ENCODE measurements around the gene ATG2A. TPM values are rescaled to one million over a fixed set of nuclear protein-coding genes. Genes with fewer than 3 reads are reported as not detected.

Gene ATG2A
- total and polyA plus RNA-seq, 2 of the 8 experiments (the other 6 are each of a cell fraction or from before 2014, with no cell fraction given), result 12.1 to 22.1 TPM

DNA sequence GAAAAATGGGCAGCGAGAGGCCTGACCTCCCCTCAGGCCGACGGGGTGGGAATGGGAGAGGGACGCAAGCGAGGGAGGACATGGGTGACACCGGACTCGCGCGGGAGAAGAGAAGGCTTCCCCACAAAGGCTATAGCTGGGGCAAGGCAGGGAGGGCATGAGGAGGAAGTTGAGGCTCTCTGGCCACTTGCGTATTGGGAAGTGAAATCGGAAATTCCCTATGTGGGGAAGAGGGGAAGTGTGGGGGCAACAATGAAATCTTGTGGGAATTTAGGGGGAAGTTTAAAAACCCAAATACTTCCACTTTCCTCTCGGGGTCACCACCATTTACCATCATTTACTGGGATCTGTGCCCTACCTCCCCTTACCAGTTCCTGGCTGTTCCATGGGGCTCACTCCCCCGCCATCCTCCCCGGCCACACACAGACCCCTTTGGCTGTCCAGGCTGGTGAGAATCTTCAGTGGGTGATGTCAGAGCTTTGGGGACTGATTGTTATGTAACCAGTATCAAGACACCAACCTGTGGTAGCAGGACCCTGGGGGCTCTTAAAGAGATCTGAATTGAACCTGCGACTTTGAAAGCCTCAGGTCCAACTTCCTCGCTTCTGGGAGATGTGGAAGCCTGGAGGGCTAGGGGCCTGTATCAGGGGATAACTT is 37.6 kb downstream of the ATG2A start:
- H2BK120ac ChIP-seq (replicated peaks; ENCODE audit: low read depth, low read length), result no peak overlapping the region
- no peak for DNase-seq (ENCODE audit: low read depth in 1 of 2, low spot score in 2 of 2)
- H2BK12ac ChIP-seq (ENCODE audit: low read depth, low read length), result peak overlapping the region; percentile 60; the same call in 1 of the 2 replicates
- TF ChIP-seq POU5F1 (IDR thresholded peaks at IDR 0.05; ENCODE audit: low read depth, low read length) (no peak), SAP30 (IDR thresholded peaks at IDR 0.05; ENCODE audit: insufficient read depth, insufficient replicate concordance, low read length) (peak; percentile 4)
- H2BK15ac ChIP-seq (ENCODE audit: low read length), result no peak overlapping the region
- peak overlapping the region; percentile 29 for H3K4ac ChIP-seq (replicated peaks; ENCODE audit: insufficient read length, low read depth, low read length)
- H4K20me1 ChIP-seq (replicated peaks in 1 of 2; ENCODE audit: control insufficient read depth in 1 of 2, insufficient read depth in 2 of 2, low read length in 2 of 2), result no peaks in the 10 kb centered on the region
- 25% methylated on average over 16 of the region's 16 CpGs; no CpG with 5 or more reads in 1 of the 2 experiments for WGBS, 2 experiments (ENCODE audit: extremely low coverage in 1 of 2, insufficient coverage in 1 of 2, insufficient read length in 1 of 2, insufficient replicate concordance in 2 of 2, low coverage in 1 of 2, low lambda C conversion rate in 2 of 2, missing lambda C conversion rate in 1 of 2)
- peak overlapping the region; percentile 83; the same call in 1 of the 2 replicates for H2BK5ac ChIP-seq (ENCODE audit: low read depth, low read length)
- no peak overlapping the region for H4K5ac ChIP-seq (ENCODE audit: insufficient read length, low read depth, low read length)
- no peaks in the 10 kb centered on the region for H3K79me1 ChIP-seq (ENCODE audit: low read depth, low read length)
- peaks cover 0 to 6% (median 2%) of the 10 kb centered on the region in 4 experiments; a peak in 4 of 7 replicates for H3K27me3 ChIP-seq (replicated peaks in 1 of 4; ENCODE audit: control insufficient read depth in 3 of 4, extremely low read depth in 1 of 4, insufficient read depth in 3 of 4, low read length in 3 of 4)
- H3K4me2 ChIP-seq (ENCODE audit: insufficient read depth in 1 of 2, low read depth in 2 of 2, low read length in 2 of 2), result peak overlapping the region; percentile 79 to 84
- H3K9ac ChIP-seq (replicated peaks in 1 of 4; ENCODE audit: extremely low read depth in 1 of 4, low read depth in 3 of 4, low read length in 3 of 4), result peak overlapping the region; percentile 84 to 86 (median 86)
- H2AFZ ChIP-seq (ENCODE audit: low read length), result no peak overlapping the region
- no peak overlapping the region for H3K23ac ChIP-seq (ENCODE audit: insufficient read length)
- no peak overlapping the region for H4K91ac ChIP-seq (replicated peaks; ENCODE audit: insufficient read length, low read length)
- H3K14ac ChIP-seq (ENCODE audit: insufficient read length), result no peak overlapping the region
- H3K56ac ChIP-seq (replicated peaks; ENCODE audit: insufficient read length, low read depth, low read length), result peak overlapping the region; percentile 47
- no peaks in the 10 kb centered on the region for H3K9me3 ChIP-seq (ENCODE audit: insufficient read depth in 2 of 2, low read depth in 1 of 2, low read length in 1 of 2)
- no peak overlapping the region for H2AK5ac ChIP-seq (ENCODE audit: low read depth, low read length)
- peak overlapping the region; percentile 71 for H3K27ac ChIP-seq (ENCODE audit: low read depth, low read length)
- ChIA-PET CTCF (ENCODE audit: partially characterized antibody) (interaction anchor here (0.7 to 32.2 kb wide), 6 partner anchors 13 to 135 kb away, joined by 3 to 1058 read pairs (median 4); partner anchors contain the start of genes ARL2, BATF2 and CDC42BPG), POLR2A (ENCODE audit: partially characterized antibody) (interaction anchor here (0.6 to 24.6 kb wide), 9 partner anchors 8 to 220 kb away, joined by 3 to 408 read pairs (median 5); partner anchors contain the start of genes MEN1 and PPP2R5B)
- no peak for FAIRE-seq
- H4K8ac ChIP-seq (ENCODE audit: extremely low read depth, insufficient read depth, low read length), result peak overlapping the region; percentile 11; the same call in 1 of the 2 replicates
- H3K36me3 ChIP-seq (ENCODE audit: control insufficient read depth in 2 of 4, insufficient read depth in 4 of 4, low read length in 3 of 4), result no peaks in the 10 kb centered on the region
- peak overlapping the region; percentile 42 for H3K18ac ChIP-seq (ENCODE audit: extremely low read depth, low read length)
- H3K23me2 ChIP-seq (ENCODE audit: low read depth, low read length), result peaks cover 16% of the 10 kb centered on the region
- no peak overlapping the region for H2BK20ac ChIP-seq (ENCODE audit: low read length)
- H3K4me1 ChIP-seq (replicated peaks in 1 of 4; ENCODE audit: control insufficient read depth in 3 of 4, insufficient read depth in 4 of 4, low read length in 3 of 4), result peaks cover 0 to 22% (median 11%) of the 10 kb centered on the region in 4 experiments; a peak in 6 of 7 replicates
- H3K79me2 ChIP-seq (ENCODE audit: control insufficient read depth in 1 of 2, insufficient read depth in 2 of 2, low read length in 2 of 2), result no peaks in the 10 kb centered on the region
- peak overlapping the region; percentile 57 to 94 (median 74) for H3K4me3 ChIP-seq (ENCODE audit: extremely low read depth in 1 of 4, insufficient read depth in 2 of 4, low read depth in 3 of 4, low read length in 4 of 4)
